Measurements from ENCODE around the gene CYP4F22. TPM values are rescaled to one million over a fixed set of nuclear protein-coding genes. Genes with fewer than 3 reads are reported as not detected.

Gene CYP4F22
- not detected in 2 replicates for total RNA-seq (ENCODE audit: low replicate concordance)

- no peak within 1 kb of the TSS for H3K4me2 ChIP-seq
These were observed at the start of gene CYP4F22 for GRCh38 chr19:15508035-15508710. CYP4F22 (plus strand) TSS chr19:15508525; CDS start chr19:15525337, 16,812 bp downstream.

GRCh38 chr19:15461694-15462093 lies 46.6 kb upstream of the CYP4F22 start:
- Histone ChIP-seq H2AFZ (replicated peaks) (no peak overlapping the region), H3K9me3 (ENCODE audit: low read depth) (no peaks in the 10 kb centered on the region), H3K27me3 (peaks cover 90% of the 10 kb centered on the region), H3K79me2 (ENCODE audit: low read depth) (no peaks in the 10 kb centered on the region), H4K20me1 (ENCODE audit: low read depth) (peaks cover 9% of the 10 kb centered on the region), H3F3A (ENCODE audit: low read depth) (peaks cover 5% of the 10 kb centered on the region), H3K4me2 (no peak overlapping the region), H3K9ac (no peak overlapping the region), H3K4me3 (no peak overlapping the region), H3K4me1 (peaks cover 5% of the 10 kb centered on the region), H3K36me3 (no peaks in the 10 kb centered on the region), H3K27ac (no peak overlapping the region)
- H3K27me3 Mint-ChIP-seq (ENCODE audit: insufficient read depth, low read depth): peaks cover 42% of the 10 kb centered on the region
- no peaks in the 10 kb centered on the region for H3K36me3 Mint-ChIP-seq
- H3K4me1 Mint-ChIP-seq: no peaks in the 10 kb centered on the region
- H3K9me3 Mint-ChIP-seq: no peaks in the 10 kb centered on the region
- TF ChIP-seq EZH2phosphoT487 (IDR thresholded peaks at IDR 0.05) (no peak), EZH2 (IDR thresholded peaks at IDR 0.05) (no peak), CTCF (IDR thresholded peaks at IDR 0.05) (no peak)
- no peak overlapping the region for H3K27ac Mint-ChIP-seq
- DNase-seq (ENCODE audit: low spot score): no peak
- no peak overlapping the region for H3K4me3 Mint-ChIP-seq

More at GRCh38 chr19:15508035-15508710, at the start of gene CYP4F22:
- no peaks in the 10 kb centered on the region for H3K4me1 Mint-ChIP-seq
- H3K9me3 Mint-ChIP-seq: peaks cover 2% of the 10 kb centered on the region
- H3K4me3 Mint-ChIP-seq: peak within 1 kb of the TSS; percentile 35
- no peak within 1 kb of the TSS for H2AFZ ChIP-seq (replicated peaks)
- H3K36me3 Mint-ChIP-seq: no peaks in the 10 kb centered on the region
- no peaks in the 10 kb centered on the region for H3K79me2 ChIP-seq (ENCODE audit: low read depth)
- no peak for DNase-seq (ENCODE audit: low spot score)
- H3K27me3 Mint-ChIP-seq (ENCODE audit: insufficient read depth, low read depth): peaks cover 16% of the 10 kb centered on the region
- H3F3A ChIP-seq (ENCODE audit: low read depth): no peaks in the 10 kb centered on the region
- H3K36me3 ChIP-seq: no peaks in the 10 kb centered on the region
- H3K9me3 ChIP-seq (ENCODE audit: low read depth): peaks cover 4% of the 10 kb centered on the region
- no peaks in the 10 kb centered on the region for H3K4me1 ChIP-seq
- H4K20me1 ChIP-seq (ENCODE audit: low read depth): no peaks in the 10 kb centered on the region
- no peak within 1 kb of the TSS for H3K4me3 ChIP-seq
- no peak for TF ChIP-seq EZH2 (IDR thresholded peaks at IDR 0.05)
- TF ChIP-seq EZH2phosphoT487 (IDR thresholded peaks at IDR 0.05): no peak
- H3K27ac Mint-ChIP-seq: no peak within 1 kb of the TSS
- no peaks in the 10 kb centered on the region for H3K27me3 ChIP-seq
- H3K9ac ChIP-seq: no peak within 1 kb of the TSS
- no peak within 1 kb of the TSS for H3K27ac ChIP-seq

GRCh38 chr19:15463861-15464371 lies 44.4 kb upstream of the CYP4F22 start:
- Histone ChIP-seq H3K27ac (no peak overlapping the region), H3K36me3 (no peaks in the 10 kb centered on the region), H3F3A (ENCODE audit: low read depth) (no peaks in the 10 kb centered on the region), H3K4me3 (no peak overlapping the region), H4K20me1 (ENCODE audit: low read depth) (no peaks in the 10 kb centered on the region), H3K9ac (no peak overlapping the region), H3K4me1 (no peaks in the 10 kb centered on the region), H2AFZ (replicated peaks) (no peak overlapping the region), H3K79me2 (ENCODE audit: low read depth) (no peaks in the 10 kb centered on the region), H3K4me2 (no peak overlapping the region), H3K9me3 (ENCODE audit: low read depth) (no peaks in the 10 kb centered on the region), H3K27me3 (peaks cover 90% of the 10 kb centered on the region)
- DNase-seq (ENCODE audit: low spot score): no peak
- TF ChIP-seq CTCF (IDR thresholded peaks at IDR 0.05) (no peak), EZH2phosphoT487 (IDR thresholded peaks at IDR 0.05) (no peak), EZH2 (IDR thresholded peaks at IDR 0.05) (no peak)
- Mint-ChIP-seq H3K27me3 (ENCODE audit: insufficient read depth, low read depth) (peaks cover 47% of the 10 kb centered on the region), H3K36me3 (no peaks in the 10 kb centered on the region), H3K27ac (no peak overlapping the region), H3K9me3 (peaks cover 2% of the 10 kb centered on the region), H3K4me3 (no peak overlapping the region), H3K4me1 (no peaks in the 10 kb centered on the region)

Measured in neural progenitor cell (in vitro differentiated cells).